ENCODE data around the gene NCKAP5L.

The NCKAP5L gene

GRCh38 chr12:49821373-49822287 is 6.6 kb downstream of the NCKAP5L start:
- Histone ChIP-seq H3K4me1 (ENCODE audit: control insufficient read depth, insufficient read depth, low read length) (peaks cover 24% of the 10 kb centered on the region), H3K36me3 (ENCODE audit: control insufficient read depth, insufficient read depth, low read length) (no peaks in the 10 kb centered on the region; the same call in 1 of the 2 replicates), H3K9me3 (ENCODE audit: control insufficient read depth, insufficient read depth, low read depth, low read length) (no peaks in the 10 kb centered on the region), H3K4me3 (ENCODE audit: low read depth, low read length) (no peak overlapping the region), H3K27me3 (ENCODE audit: control insufficient read depth, insufficient read depth, low read length) (no peaks in the 10 kb centered on the region), H3K9ac (ENCODE audit: low read length) (no peak overlapping the region), H3K27ac (ENCODE audit: low read depth, low read length) (no peak overlapping the region)

GRCh38 chr12:49819786-49820185 is 8.4 kb downstream of the NCKAP5L start:
- Histone ChIP-seq H3K4me3 (ENCODE audit: low read depth, low read length) (no peak overlapping the region), H3K9me3 (ENCODE audit: control insufficient read depth, insufficient read depth, low read depth, low read length) (no peaks in the 10 kb centered on the region), H3K27me3 (ENCODE audit: control insufficient read depth, insufficient read depth, low read length) (no peaks in the 10 kb centered on the region), H3K27ac (ENCODE audit: low read depth, low read length) (no peak overlapping the region), H3K4me1 (ENCODE audit: control insufficient read depth, insufficient read depth, low read length) (peaks cover 5% of the 10 kb centered on the region), H3K9ac (ENCODE audit: low read length) (no peak overlapping the region), H3K36me3 (ENCODE audit: control insufficient read depth, insufficient read depth, low read length) (no peaks in the 10 kb centered on the region; the same call in 1 of the 2 replicates)

- Histone ChIP-seq H3K27ac (ENCODE audit: low read depth, low read length) (no peak overlapping the region), H3K9me3 (ENCODE audit: control insufficient read depth, insufficient read depth, low read depth, low read length) (no peaks in the 10 kb centered on the region), H3K4me1 (ENCODE audit: control insufficient read depth, insufficient read depth, low read length) (no peaks in the 10 kb centered on the region; the same call in 1 of the 2 replicates), H3K9ac (ENCODE audit: low read length) (no peak overlapping the region), H3K4me3 (ENCODE audit: low read depth, low read length) (no peak overlapping the region), H3K36me3 (ENCODE audit: control insufficient read depth, insufficient read depth, low read length) (no peaks in the 10 kb centered on the region; the same call in 1 of the 2 replicates), H3K27me3 (ENCODE audit: control insufficient read depth, insufficient read depth, low read length) (no peaks in the 10 kb centered on the region)
Measured at GRCh38 chr12:49818241-49818895, 9.8 kb downstream of the NCKAP5L start.

GRCh38 chr12:49813131-49813530 is 15.1 kb downstream of the NCKAP5L start:
- Histone ChIP-seq H3K4me3 (ENCODE audit: low read depth, low read length) (no peak overlapping the region), H3K36me3 (ENCODE audit: control insufficient read depth, insufficient read depth, low read length) (no peaks in the 10 kb centered on the region; the same call in 1 of the 2 replicates), H3K27ac (ENCODE audit: low read depth, low read length) (no peak overlapping the region), H3K27me3 (ENCODE audit: control insufficient read depth, insufficient read depth, low read length) (no peaks in the 10 kb centered on the region), H3K4me1 (ENCODE audit: control insufficient read depth, insufficient read depth, low read length) (peaks cover 28% of the 10 kb centered on the region), H3K9ac (ENCODE audit: low read length) (no peak overlapping the region), H3K9me3 (ENCODE audit: control insufficient read depth, insufficient read depth, low read depth, low read length) (no peaks in the 10 kb centered on the region)

GRCh38 chr12:49811961-49812401 is 16.2 kb downstream of the NCKAP5L start:
- Histone ChIP-seq H3K9me3 (ENCODE audit: control insufficient read depth, insufficient read depth, low read depth, low read length) (no peaks in the 10 kb centered on the region), H3K36me3 (ENCODE audit: control insufficient read depth, insufficient read depth, low read length) (no peaks in the 10 kb centered on the region; the same call in 1 of the 2 replicates), H3K27ac (ENCODE audit: low read depth, low read length) (no peak overlapping the region), H3K27me3 (ENCODE audit: control insufficient read depth, insufficient read depth, low read length) (no peaks in the 10 kb centered on the region), H3K4me1 (ENCODE audit: control insufficient read depth, insufficient read depth, low read length) (peaks cover 31% of the 10 kb centered on the region), H3K4me3 (ENCODE audit: low read depth, low read length) (no peak overlapping the region), H3K9ac (ENCODE audit: low read length) (no peak overlapping the region)

- H3K9me3 ChIP-seq (ENCODE audit: control insufficient read depth, insufficient read depth, low read depth, low read length) = no peaks in the 10 kb centered on the region
- no peaks in the 10 kb centered on the region for H3K36me3 ChIP-seq (ENCODE audit: control insufficient read depth, insufficient read depth, low read length)
- H3K9ac ChIP-seq (ENCODE audit: low read length) = no peak overlapping the region
- no peak overlapping the region for H3K4me3 ChIP-seq (ENCODE audit: low read depth, low read length)
- peaks cover 33% of the 10 kb centered on the region for H3K4me1 ChIP-seq (ENCODE audit: control insufficient read depth, insufficient read depth, low read length)
- no peaks in the 10 kb centered on the region for H3K27me3 ChIP-seq (ENCODE audit: control insufficient read depth, insufficient read depth, low read length)
- H3K27ac ChIP-seq (ENCODE audit: low read depth, low read length) = no peak overlapping the region
Measured at GRCh38 chr12:49811136-49811535, 17.1 kb downstream of the NCKAP5L start.

GRCh38 chr12:49809906-49810389 is 18.3 kb downstream of the NCKAP5L start:
- H3K4me1 ChIP-seq (ENCODE audit: control insufficient read depth, insufficient read depth, low read length) = peaks cover 33% of the 10 kb centered on the region
- H3K27me3 ChIP-seq (ENCODE audit: control insufficient read depth, insufficient read depth, low read length) = no peaks in the 10 kb centered on the region
- no peaks in the 10 kb centered on the region for H3K9me3 ChIP-seq (ENCODE audit: control insufficient read depth, insufficient read depth, low read depth, low read length)
- H3K4me3 ChIP-seq (ENCODE audit: low read depth, low read length) = no peak overlapping the region
- H3K9ac ChIP-seq (ENCODE audit: low read length) = peak overlapping the region; percentile 43
- peak overlapping the region; percentile 59; the same call in 1 of the 2 replicates for H3K27ac ChIP-seq (ENCODE audit: low read depth, low read length)
- peaks cover 12% of the 10 kb centered on the region for H3K36me3 ChIP-seq (ENCODE audit: control insufficient read depth, insufficient read depth, low read length)

GRCh38 chr12:49809381-49809905 is 18.8 kb downstream of the NCKAP5L start:
- peak overlapping the region; percentile 59; the same call in 1 of the 2 replicates for H3K27ac ChIP-seq (ENCODE audit: low read depth, low read length)
- H3K9ac ChIP-seq (ENCODE audit: low read length) = peak overlapping the region; percentile 43
- peaks cover 16% of the 10 kb centered on the region for H3K36me3 ChIP-seq (ENCODE audit: control insufficient read depth, insufficient read depth, low read length)
- H3K4me3 ChIP-seq (ENCODE audit: low read depth, low read length) = no peak overlapping the region
- peaks cover 33% of the 10 kb centered on the region for H3K4me1 ChIP-seq (ENCODE audit: control insufficient read depth, insufficient read depth, low read length)
- no peaks in the 10 kb centered on the region for H3K9me3 ChIP-seq (ENCODE audit: control insufficient read depth, insufficient read depth, low read depth, low read length)
- H3K27me3 ChIP-seq (ENCODE audit: control insufficient read depth, insufficient read depth, low read length) = no peaks in the 10 kb centered on the region

- H3K9me3 ChIP-seq (ENCODE audit: control insufficient read depth, insufficient read depth, low read depth, low read length) = no peaks in the 10 kb centered on the region
- H3K9ac ChIP-seq (ENCODE audit: low read length) = peak overlapping the region; percentile 43
- H3K27me3 ChIP-seq (ENCODE audit: control insufficient read depth, insufficient read depth, low read length) = no peaks in the 10 kb centered on the region
- peaks cover 33% of the 10 kb centered on the region for H3K4me1 ChIP-seq (ENCODE audit: control insufficient read depth, insufficient read depth, low read length)
- peaks cover 21% of the 10 kb centered on the region for H3K36me3 ChIP-seq (ENCODE audit: control insufficient read depth, insufficient read depth, low read length)
- H3K4me3 ChIP-seq (ENCODE audit: low read depth, low read length) = no peak overlapping the region
- H3K27ac ChIP-seq (ENCODE audit: low read depth, low read length) = peak overlapping the region; percentile 59; the same call in 1 of the 2 replicates
Measured at GRCh38 chr12:49808686-49809380, 19.4 kb downstream of the NCKAP5L start.

GRCh38 chr12:49807991-49808580 is 20.1 kb downstream of the NCKAP5L start:
- Histone ChIP-seq H3K27ac (ENCODE audit: low read depth, low read length) (peak overlapping the region; percentile 59; the same call in 1 of the 2 replicates), H3K36me3 (ENCODE audit: control insufficient read depth, insufficient read depth, low read length) (peaks cover 28% of the 10 kb centered on the region), H3K4me1 (ENCODE audit: control insufficient read depth, insufficient read depth, low read length) (peaks cover 33% of the 10 kb centered on the region), H3K9me3 (ENCODE audit: control insufficient read depth, insufficient read depth, low read depth, low read length) (no peaks in the 10 kb centered on the region), H3K9ac (ENCODE audit: low read length) (peak overlapping the region; percentile 43), H3K27me3 (ENCODE audit: control insufficient read depth, insufficient read depth, low read length) (no peaks in the 10 kb centered on the region), H3K4me3 (ENCODE audit: low read depth, low read length) (no peak overlapping the region)

Data from HUES6 (cell line).